Gastroesophageal sphincter (tissue), 4 donors: Measurements from ENCODE around the gene THRAP3. TPM values are rescaled to one million over a fixed set of nuclear protein-coding genes. Genes with fewer than 3 reads are reported as not detected.

Source experiments
- ATAC-seq: fragments of 150-250 bp; one replicate; pipeline ENCODE4 v1.9.1; 2016; ENCODE audit warnings: mild to moderate bottlenecking, moderate library complexity
- H3K27ac ChIP-seq, 4 donors: fragments of 200-600 bp; sonication (generic) in 3 of 4; 1 replicate in 3 of 4; 2 replicates in 1 of 4; pipeline ENCODE4 v1.5.1; 2016 to 2019
- H3K27me3 ChIP-seq: fragments of 200-600 bp; sonication (generic); one replicate; pipeline ENCODE4 v1.5.1; 2019
- H3K36me3 ChIP-seq, 2 donors: fragments of 200-600 bp; sonication (generic); one replicate each; pipeline ENCODE4 v1.5.1; 2019; ENCODE audit warnings: control low read depth in 1 of 2
- H3K4me1 ChIP-seq, 3 donors: fragments of 200-600 bp; sonication (generic); 1 replicate in 2 of 3; 2 replicates in 1 of 3; pipeline ENCODE4 v1.5.1; 2016 to 2019; ENCODE audit warnings: control low read depth in 2 of 3
- H3K4me3 ChIP-seq, 2 donors: fragments of 200-600 bp; sonication (generic); one replicate each; pipeline ENCODE4 v1.5.1; 2019; ENCODE audit warnings: mild to moderate bottlenecking in 1 of 2, moderate library complexity in 1 of 2
- H3K9me3 ChIP-seq, 3 donors: fragments of 200-600 bp; sonication (generic); one replicate each; pipeline ENCODE4 v1.5.1; 2017 to 2019; ENCODE audit warnings: control low read depth in 2 of 3
- EP300 ChIP-seq: sonication (generic); formaldehyde crosslinking; IDR thresholded peaks from one replicate; pipeline ENCODE4 v1.6.1; 2017; ENCODE audit warnings: antibody characterized with exemption, mild to moderate bottlenecking
- POLR2A ChIP-seq, 2 donors: fragments of 450-650 bp; IDR thresholded peaks; one replicate each; pipeline ENCODE4 v1.6.1; 2017; ENCODE audit warnings: antibody characterized with exemption in 2 of 2, mild to moderate bottlenecking in 2 of 2, moderate library complexity in 1 of 2
- POLR2AphosphoS5 ChIP-seq: sonication (generic); formaldehyde crosslinking; IDR thresholded peaks from one replicate; pipeline ENCODE4 v1.6.1; 2017; ENCODE audit warnings: antibody characterized with exemption
- WGBS, 2 donors: methylation state at CpG; one replicate each; pipeline ENCODE4 v1.1.5; 2018; ENCODE audit warnings: low coverage in 1 of 2; 5-methylcytosine and 5-hydroxymethylcytosine counted together
- small RNA-seq, 4 donors: library from RNA; depleted of rRNA; stranded (forward); fragments of <200 nt; gene quantifications; one replicate each; pipeline ENCODE3, GENCODE V24; 2016
- total RNA-seq, 4 donors: library from RNA; depleted of rRNA; stranded (reverse); fragments of >200 nt; gene quantifications; one replicate each; pipeline ENCODE4 v1.1.0, GENCODE V29; 2016
- TF ChIP-seq, protein P1 (sequence below), 4 experiments: fragments of 200-600 bp in 2 of 4; fragments of 450-650 bp in 2 of 4; sonication (generic) in 1 of 4; IDR thresholded peaks; one replicate each; pipeline ENCODE4 v1.5.1; 2017 to 2019; ENCODE audit warnings: antibody characterized with exemption in 4 of 4, mild to moderate bottlenecking in 2 of 4, moderate library complexity in 2 of 4

THRAP3 gene
- total RNA-seq, 4 donors from 2014 or later = 100 to 123 (median 114) TPM

DNA sequence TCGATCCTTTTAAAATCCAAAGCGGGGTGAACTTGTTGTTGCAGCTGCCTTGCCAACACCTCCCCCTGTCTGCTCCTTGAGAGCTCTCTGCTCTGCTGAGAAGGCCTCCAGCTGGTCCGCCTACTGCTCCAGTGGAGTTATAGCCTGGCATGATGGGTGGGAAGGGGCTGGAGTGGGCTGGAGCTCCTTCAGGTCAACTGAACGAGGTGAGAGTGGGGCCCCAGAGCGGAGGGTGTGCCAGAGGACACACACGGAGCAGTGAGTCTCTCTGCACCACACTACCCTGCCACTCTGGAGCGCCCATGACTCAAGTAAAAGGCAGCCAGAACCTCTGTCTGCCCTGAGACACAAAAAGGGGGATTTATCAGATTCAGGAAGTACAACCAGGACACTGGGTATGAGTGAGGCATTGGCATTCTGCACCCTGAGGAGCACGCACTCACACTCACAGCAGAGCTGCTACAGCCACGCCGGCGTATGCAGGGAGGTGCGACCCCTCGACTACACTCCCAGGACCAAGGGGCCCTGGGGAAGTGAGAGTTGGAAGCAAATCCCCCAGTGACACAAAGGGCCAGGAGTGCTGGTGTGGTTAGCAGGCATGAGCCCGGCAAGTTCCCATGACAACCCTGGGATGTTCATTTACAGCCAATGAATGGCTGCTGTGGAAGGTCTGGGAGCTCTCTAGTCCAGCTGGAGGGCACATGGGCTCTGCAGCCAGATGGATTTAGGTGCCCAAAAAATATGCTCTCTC lies 127.2 kb downstream of the THRAP3 start:
- TF ChIP-seq, protein P1, sequence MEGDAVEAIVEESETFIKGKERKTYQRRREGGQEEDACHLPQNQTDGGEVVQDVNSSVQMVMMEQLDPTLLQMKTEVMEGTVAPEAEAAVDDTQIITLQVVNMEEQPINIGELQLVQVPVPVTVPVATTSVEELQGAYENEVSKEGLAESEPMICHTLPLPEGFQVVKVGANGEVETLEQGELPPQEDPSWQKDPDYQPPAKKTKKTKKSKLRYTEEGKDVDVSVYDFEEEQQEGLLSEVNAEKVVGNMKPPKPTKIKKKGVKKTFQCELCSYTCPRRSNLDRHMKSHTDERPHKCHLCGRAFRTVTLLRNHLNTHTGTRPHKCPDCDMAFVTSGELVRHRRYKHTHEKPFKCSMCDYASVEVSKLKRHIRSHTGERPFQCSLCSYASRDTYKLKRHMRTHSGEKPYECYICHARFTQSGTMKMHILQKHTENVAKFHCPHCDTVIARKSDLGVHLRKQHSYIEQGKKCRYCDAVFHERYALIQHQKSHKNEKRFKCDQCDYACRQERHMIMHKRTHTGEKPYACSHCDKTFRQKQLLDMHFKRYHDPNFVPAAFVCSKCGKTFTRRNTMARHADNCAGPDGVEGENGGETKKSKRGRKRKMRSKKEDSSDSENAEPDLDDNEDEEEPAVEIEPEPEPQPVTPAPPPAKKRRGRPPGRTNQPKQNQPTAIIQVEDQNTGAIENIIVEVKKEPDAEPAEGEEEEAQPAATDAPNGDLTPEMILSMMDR (IDR thresholded peaks at IDR 0.05) = peak in 2 of 4 experiments; percentile 15 to 28
- TF ChIP-seq EP300 = no peak
- TF ChIP-seq POLR2AphosphoS5 = no peak
- Histone ChIP-seq H3K4me3 (no peak overlapping the region), H3K27ac (peak overlapping the region; percentile 11 to 81 (median 74)), H3K27me3 (no peaks in the 10 kb centered on the region), H3K36me3 (peaks cover 0 to 84% of the 10 kb centered on the region in 2 donors), H3K9me3 (no peaks in the 10 kb centered on the region), H3K4me1 (peaks cover 4 to 43% (median 19%) of the 10 kb centered on the region in 3 donors)
- 0 to 58% methylated on average over 1 to 3 of the region's 14 CpGs for WGBS, 2 donors
- ATAC-seq = peak; percentile 44

DNA sequence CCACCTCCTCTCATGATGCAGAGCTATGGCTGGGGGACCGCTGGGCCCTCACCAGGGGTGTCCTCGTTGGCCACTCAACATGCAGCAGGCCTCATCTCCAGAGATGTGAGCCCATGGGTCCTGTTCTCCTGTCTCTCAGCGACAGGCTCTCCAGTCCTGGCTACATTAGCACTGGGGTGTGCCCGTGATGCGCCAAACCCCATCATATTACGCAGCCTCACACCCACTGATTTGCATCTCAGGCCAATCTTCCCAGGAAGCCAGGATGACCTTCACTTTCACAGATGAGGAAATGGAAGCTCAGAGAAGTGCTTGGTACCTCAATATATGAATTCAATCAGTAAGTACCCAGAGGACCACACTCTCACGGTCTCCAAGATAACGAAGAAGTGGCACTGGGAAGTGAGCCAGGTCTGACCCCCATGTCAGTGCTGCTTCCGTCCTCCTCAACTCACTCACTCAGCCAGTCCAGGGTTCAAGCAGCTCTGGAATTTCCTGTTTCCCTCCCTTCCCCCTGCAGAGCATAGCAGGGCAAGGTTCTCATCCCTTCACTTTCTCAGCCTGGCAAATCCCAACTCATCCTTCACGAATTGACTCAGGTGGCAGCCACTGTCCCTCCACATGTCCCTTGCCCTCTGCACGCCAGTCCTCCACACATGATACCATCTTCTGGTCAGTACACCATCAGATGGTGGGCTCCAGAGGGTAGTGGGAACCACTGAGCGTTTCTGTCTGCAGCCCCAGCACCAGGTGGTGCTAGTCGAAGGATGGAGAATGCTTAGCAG lies 128.1 kb downstream of the THRAP3 start:
- Histone ChIP-seq H3K9me3 (no peaks in the 10 kb centered on the region), H3K36me3 (peaks cover 0 to 83% of the 10 kb centered on the region in 2 donors), H3K4me3 (no peak overlapping the region), H3K27ac (peak overlapping the region in 3 of 4 donors; percentile 73 to 81 (median 76)), H3K27me3 (no peaks in the 10 kb centered on the region), H3K4me1 (peaks cover 4 to 43% (median 19%) of the 10 kb centered on the region in 3 donors)
- no peak for ATAC-seq
- no peak for TF ChIP-seq POLR2AphosphoS5
- TF ChIP-seq EP300 = no peak
- TF ChIP-seq, protein P1 (IDR thresholded peaks at IDR 0.05) = no peak
- no peak for TF ChIP-seq POLR2A (IDR thresholded peaks at IDR 0.05)
- WGBS, 2 donors = 55 to 76% methylated on average over 4 to 6 of the region's 13 CpGs

DNA sequence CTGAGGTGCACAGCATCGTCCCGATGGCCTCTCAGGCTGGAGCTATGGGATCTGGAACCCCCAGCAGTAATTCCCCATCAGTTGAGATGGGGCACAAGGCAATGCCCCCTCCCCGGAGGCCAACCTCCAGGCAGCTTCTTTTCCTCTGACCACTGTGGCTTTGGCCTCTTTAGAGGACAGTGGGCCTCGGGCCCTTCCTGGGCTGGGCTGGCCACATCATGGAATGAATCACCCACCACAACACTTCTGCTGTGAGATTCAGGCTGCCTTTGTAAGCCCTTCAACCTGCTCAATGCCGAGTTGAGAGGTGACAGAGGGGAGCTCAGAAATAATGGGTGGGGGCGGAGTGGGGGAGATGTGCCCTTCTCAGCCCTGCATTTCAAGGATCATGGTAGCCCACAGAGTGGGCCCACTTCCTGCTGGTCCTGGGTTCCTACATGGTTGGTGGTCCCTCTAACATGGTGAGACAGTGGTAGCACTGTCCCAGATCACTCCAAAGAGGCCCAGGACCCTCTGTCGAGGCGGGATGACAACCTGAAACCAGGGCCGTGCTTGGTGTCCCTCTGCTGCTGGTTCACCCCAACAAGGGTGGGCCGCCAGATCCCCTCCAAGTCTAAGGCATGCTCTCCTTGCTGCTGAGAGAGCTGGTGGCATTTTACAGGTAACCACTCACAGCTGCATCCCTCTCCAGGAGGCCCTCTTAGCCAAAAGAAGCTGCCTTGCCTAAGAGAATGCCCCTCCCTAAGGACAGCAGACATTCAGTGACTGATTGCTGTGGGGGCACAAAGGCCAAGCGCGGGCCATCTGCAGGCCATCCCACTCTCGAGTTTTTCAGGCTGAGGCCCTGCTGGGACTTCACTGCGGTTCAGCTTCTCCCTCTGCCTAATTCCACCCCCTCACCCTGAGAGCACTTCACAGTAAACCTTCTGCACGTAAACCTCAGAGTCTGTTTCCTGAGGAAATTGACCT lies 129.0 kb downstream of the THRAP3 start:
- no peaks in the 10 kb centered on the region for H3K9me3 ChIP-seq
- H3K27me3 ChIP-seq = no peaks in the 10 kb centered on the region
- ATAC-seq = no peak
- no peak overlapping the region for H3K4me3 ChIP-seq
- TF ChIP-seq EP300 (no peak), POLR2AphosphoS5 (no peak), POLR2A (IDR thresholded peaks at IDR 0.05) (no peak)
- WGBS, 2 donors = 66 to 80% methylated on average over 1 to 3 of the region's 15 CpGs
- H3K4me1 ChIP-seq = peaks cover 4 to 43% (median 19%) of the 10 kb centered on the region in 3 donors
- H3K36me3 ChIP-seq = peaks cover 0 to 83% of the 10 kb centered on the region in 2 donors
- H3K27ac ChIP-seq = peak overlapping the region in 3 of 4 donors; percentile 20 to 76 (median 73)

DNA sequence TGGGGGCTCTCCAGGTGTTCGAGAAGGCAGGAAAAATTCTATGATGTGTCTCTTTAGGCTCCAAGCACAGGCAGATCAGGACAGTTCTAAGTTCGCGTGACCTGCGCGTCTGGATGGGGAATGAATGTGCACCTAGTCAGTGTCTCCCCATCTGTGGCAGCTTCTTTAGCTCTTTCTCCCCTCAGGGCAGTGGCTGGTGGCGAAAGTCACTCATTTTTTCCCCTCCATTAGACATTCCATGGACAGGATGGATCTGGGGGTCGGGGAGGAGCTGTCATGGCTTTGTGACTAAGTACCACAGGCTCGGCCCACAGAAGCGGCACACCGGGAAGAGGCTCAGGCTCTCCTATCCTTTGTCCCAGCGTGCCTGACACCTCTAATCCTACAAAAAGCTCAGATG lies 130.2 kb downstream of the THRAP3 start:
- H3K27me3 ChIP-seq = no peaks in the 10 kb centered on the region
- no peaks in the 10 kb centered on the region for H3K9me3 ChIP-seq
- H3K27ac ChIP-seq = no peak overlapping the region
- peaks cover 0 to 83% of the 10 kb centered on the region in 2 donors for H3K36me3 ChIP-seq
- ATAC-seq = no peak
- WGBS, 2 donors = 79 to 94% methylated on average over 5 to 6 of the region's 11 CpGs
- TF ChIP-seq, protein P1 (IDR thresholded peaks at IDR 0.05) = no peak
- TF ChIP-seq EP300 = no peak
- TF ChIP-seq POLR2AphosphoS5 = no peak
- no peak for TF ChIP-seq POLR2A (IDR thresholded peaks at IDR 0.05)
- H3K4me1 ChIP-seq = peaks cover 4 to 40% (median 19%) of the 10 kb centered on the region in 3 donors
- no peak overlapping the region for H3K4me3 ChIP-seq

Small RNA genes lying within 50 kb of the gene (small RNA-seq; reads per million reads assigned to genes)
- gene RN7SL131P = 0 reads per million in 4 donors
- 0 reads per million in 4 donors for gene UBE2V2P4

Other genes with a start within 250 kb of the THRAP3 start
- gene TEKT2, start 140.3 kb upstream of the THRAP3 start, total RNA-seq = under 1 TPM in 1 of 4 donors, not detected in 3; 0.73 TPM
- 10 to 100 TPM; 23.8 to 43.4 (median 32.6) TPM for gene ADPRS, start 135.6 kb upstream of the THRAP3 start, total RNA-seq
- 10 to 100 TPM; 43.3 to 57.8 (median 50.6) TPM for gene COL8A2, start 99.2 kb upstream of the THRAP3 start, total RNA-seq
- 100 to 1,000 TPM; 102 to 166 (median 129) TPM for gene TRAPPC3, start 75.0 kb upstream of the THRAP3 start, total RNA-seq
- 100 to 1,000 TPM; 147 to 243 (median 172) TPM for gene MAP7D1, start 68.3 kb upstream of the THRAP3 start, total RNA-seq
- gene SH3D21, start 81.9 kb downstream of the THRAP3 start, total RNA-seq = 1 to 10 TPM in 2 of 4 donors, under 1 TPM in 1, not detected in 1; 0.27 to 1.4 (median 1.3) TPM
- 10 to 100 TPM; 42.0 to 68.7 (median 53.7) TPM for gene EVA1B, start 99.2 kb downstream of the THRAP3 start, total RNA-seq
- gene STK40, start 161.5 kb downstream of the THRAP3 start, total RNA-seq = 100 to 1,000 TPM in 1 of 4 donors, 10 to 100 TPM in 3; 39.2 to 127 (median 68.6) TPM
- gene LSM10, start 173.5 kb downstream of the THRAP3 start, total RNA-seq = 10 to 100 TPM; 39.5 to 50.2 (median 47.3) TPM
- gene OSCP1, start 226.0 kb downstream of the THRAP3 start, total RNA-seq = 10 to 100 TPM in 2 of 4 donors, 1 to 10 TPM in 2; 6.5 to 13.9 (median 10.0) TPM
- gene MRPS15, start 239.9 kb downstream of the THRAP3 start, total RNA-seq = 10 to 100 TPM; 52.6 to 68.5 (median 61.3) TPM